Stimulated activated CD4-positive, alpha-beta T cell treated with anti-CD3 and anti-CD28 coated beads, Interleukin-2, amount 100 ng/mL, for 48 hours (primary cell): ENCODE data around the gene BEAN1.

Source experiments
- DNase-seq, 2 donors: peaks; one replicate each; pipeline ENCODE4 v3.0.0-alpha.2; 2020

BEAN1 gene

DNA sequence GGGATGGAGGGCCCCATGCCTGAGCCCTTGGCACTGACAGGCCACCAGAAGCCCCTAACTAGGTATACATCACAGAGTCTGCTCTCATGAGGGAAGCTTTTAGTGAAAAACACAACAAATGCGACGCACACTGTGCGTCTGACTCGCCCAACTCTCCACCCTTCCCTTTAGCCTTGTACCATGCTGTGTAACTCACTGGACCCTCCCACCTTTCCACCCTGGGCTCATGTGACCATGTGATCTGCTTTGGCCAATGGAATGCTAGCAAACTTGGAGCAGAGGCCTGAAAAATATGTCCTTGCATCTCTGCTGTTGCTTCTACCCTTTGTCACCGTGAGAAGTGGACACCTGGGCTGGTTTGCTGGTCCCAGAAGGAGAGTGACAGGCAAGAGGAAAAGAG lies 101.2 kb downstream of the BEAN1 start:
- no peak for DNase-seq

DNA sequence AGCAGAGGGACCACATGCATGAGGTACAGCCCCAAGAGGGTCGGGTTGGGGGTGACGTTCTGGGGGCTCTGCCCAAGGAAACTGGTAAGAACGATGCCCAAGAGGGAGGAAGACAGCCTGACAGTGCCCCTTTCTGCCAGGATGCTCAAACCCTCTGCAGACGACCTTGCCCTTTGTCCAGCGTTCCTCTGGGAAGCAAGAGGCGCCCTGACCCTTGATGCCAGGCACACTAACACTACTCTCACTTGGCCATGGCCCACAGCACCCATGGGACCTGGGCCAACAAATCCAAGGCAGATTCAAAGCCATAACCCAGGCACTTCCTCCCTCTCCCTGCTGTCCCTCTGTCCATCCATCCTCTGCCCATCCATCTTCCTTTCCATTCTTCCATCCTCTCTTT lies 102.4 kb downstream of the BEAN1 start:
- DNase-seq, result no peak
